ENCODE data around the gene USP9Y.

USP9Y gene

DNA sequence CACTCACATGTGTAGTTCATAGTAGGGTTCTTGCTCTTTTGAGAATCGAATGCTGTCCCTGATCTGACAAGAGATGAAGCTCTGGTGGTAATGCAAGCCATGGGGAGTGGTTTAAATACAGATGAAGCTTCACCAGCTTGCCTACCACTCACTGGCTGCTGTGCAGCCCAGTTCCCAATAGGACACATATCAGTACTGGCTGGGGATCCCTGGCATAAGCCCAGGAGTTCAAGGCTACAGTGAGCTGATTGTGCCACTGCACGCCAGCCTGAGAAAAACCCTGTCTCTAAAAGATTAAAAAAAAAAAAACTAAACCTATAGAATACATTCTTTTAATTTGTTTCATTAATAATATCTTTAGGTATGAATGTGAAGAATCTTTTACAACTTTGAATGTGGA lies 136.5 kb downstream of the USP9Y start:
- H3K36me3 Mint-ChIP-seq (ENCODE audit: low read depth): peaks cover 7% of the 10 kb centered on the region
- no peak overlapping the region for H3K27ac Mint-ChIP-seq
- no peak overlapping the region for H3K4me3 Mint-ChIP-seq
- H3K27me3 Mint-ChIP-seq (ENCODE audit: low read depth): no peaks in the 10 kb centered on the region
- H3K4me1 Mint-ChIP-seq (ENCODE audit: low read depth): no peaks in the 10 kb centered on the region
- no peaks in the 10 kb centered on the region for H3K9me3 Mint-ChIP-seq

DNA sequence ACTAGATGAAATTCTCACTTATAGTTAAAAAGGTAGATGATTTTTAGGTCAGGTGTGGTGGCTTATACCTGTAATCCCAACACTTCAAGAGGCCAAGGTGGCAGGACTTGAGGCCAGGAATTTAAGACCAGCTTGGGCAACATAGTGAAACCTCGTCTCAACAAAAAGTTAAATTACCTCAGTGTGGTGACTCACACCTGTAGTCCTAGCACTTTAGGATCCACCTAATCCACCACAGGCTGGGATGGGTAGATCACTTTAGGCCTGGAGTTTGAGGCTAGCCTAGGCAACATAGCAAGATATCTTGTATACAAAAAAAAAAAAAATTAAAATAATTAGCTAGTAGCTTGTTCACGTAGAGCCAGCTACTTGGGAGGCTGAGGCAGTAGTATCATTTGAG lies 140.3 kb downstream of the USP9Y start:
- Mint-ChIP-seq H3K27ac (no peak overlapping the region), H3K27me3 (ENCODE audit: low read depth) (no peaks in the 10 kb centered on the region), H3K9me3 (no peaks in the 10 kb centered on the region), H3K4me3 (no peak overlapping the region), H3K4me1 (ENCODE audit: low read depth) (no peaks in the 10 kb centered on the region), H3K36me3 (ENCODE audit: low read depth) (peaks cover 4% of the 10 kb centered on the region)

- peaks cover 20% of the 10 kb centered on the region for H3K36me3 Mint-ChIP-seq (ENCODE audit: low read depth)
- H3K27ac Mint-ChIP-seq: no peak overlapping the region
- H3K9me3 Mint-ChIP-seq: no peaks in the 10 kb centered on the region
- no peaks in the 10 kb centered on the region for H3K27me3 Mint-ChIP-seq (ENCODE audit: low read depth)
- no peak overlapping the region for H3K4me3 Mint-ChIP-seq
- no peaks in the 10 kb centered on the region for H3K4me1 Mint-ChIP-seq (ENCODE audit: low read depth)
These were observed 145.8 kb downstream of the USP9Y start for GRCh38 chrY:12846793-12847192.

DNA sequence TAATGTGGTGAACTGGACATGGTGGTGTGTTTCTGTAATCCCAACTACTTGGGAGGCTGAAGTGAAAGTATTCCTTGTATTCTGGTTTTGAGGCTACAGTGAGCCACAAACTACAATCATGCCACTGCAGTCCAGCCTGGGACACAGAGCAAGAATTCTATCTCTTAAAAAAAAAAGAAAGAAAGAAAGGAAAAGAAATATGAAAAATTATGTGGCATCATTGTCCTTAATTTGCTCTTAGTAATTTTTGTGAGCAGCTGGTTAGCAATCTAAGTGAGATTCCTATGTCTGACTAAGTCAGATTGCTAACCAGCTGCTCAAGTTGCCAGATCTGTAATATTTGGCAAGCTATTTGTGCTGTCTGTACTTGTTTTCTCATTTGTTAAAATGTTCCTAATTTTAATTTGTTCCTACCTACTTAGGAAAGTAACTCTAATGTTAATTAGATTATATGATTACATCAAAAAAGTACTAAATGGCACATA lies 154.8 kb downstream of the USP9Y start:
- Mint-ChIP-seq H3K9me3 (no peaks in the 10 kb centered on the region), H3K4me3 (no peak overlapping the region), H3K36me3 (ENCODE audit: low read depth) (peaks cover 13% of the 10 kb centered on the region), H3K27ac (no peak overlapping the region), H3K4me1 (ENCODE audit: low read depth) (no peaks in the 10 kb centered on the region), H3K27me3 (ENCODE audit: low read depth) (no peaks in the 10 kb centered on the region)

DNA sequence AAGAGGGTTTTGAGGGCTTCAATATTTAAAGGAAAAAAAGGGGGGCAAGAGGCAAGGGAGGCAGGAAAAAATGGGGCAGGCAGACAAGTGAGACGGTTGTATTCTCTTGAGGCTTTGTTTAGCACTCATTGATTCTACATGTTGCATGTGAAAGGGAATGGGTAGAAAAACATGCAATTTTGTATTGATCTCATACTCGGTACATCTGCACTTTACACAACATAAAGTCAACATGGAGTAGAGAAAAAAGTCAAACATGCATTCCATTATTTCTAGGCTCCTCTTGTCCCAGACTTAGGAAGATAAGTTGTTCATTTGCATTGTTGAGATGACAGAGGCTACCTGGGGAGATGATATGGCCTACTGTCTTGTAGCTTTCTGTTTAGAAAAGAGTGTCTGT lies 166.9 kb downstream of the USP9Y start:
- Mint-ChIP-seq H3K4me3 (no peak overlapping the region), H3K9me3 (no peaks in the 10 kb centered on the region), H3K27ac (no peak overlapping the region), H3K36me3 (ENCODE audit: low read depth) (peaks cover 2% of the 10 kb centered on the region), H3K4me1 (ENCODE audit: low read depth) (no peaks in the 10 kb centered on the region), H3K27me3 (ENCODE audit: low read depth) (no peaks in the 10 kb centered on the region)

- H3K36me3 Mint-ChIP-seq (ENCODE audit: low read depth): no peaks in the 10 kb centered on the region
- H3K4me3 Mint-ChIP-seq: no peak overlapping the region
- H3K4me1 Mint-ChIP-seq (ENCODE audit: low read depth): no peaks in the 10 kb centered on the region
- H3K9me3 Mint-ChIP-seq: no peaks in the 10 kb centered on the region
- peaks cover 9% of the 10 kb centered on the region for H3K27me3 Mint-ChIP-seq (ENCODE audit: low read depth)
- no peak overlapping the region for H3K27ac Mint-ChIP-seq
These were observed 195.9 kb downstream of the USP9Y start for GRCh38 chrY:12896973-12897372.

GRCh38 chrY:12898604-12899003 lies 197.6 kb downstream of the USP9Y start:
- Mint-ChIP-seq H3K4me3 (no peak overlapping the region), H3K9me3 (no peaks in the 10 kb centered on the region), H3K27me3 (ENCODE audit: low read depth) (peaks cover 9% of the 10 kb centered on the region), H3K36me3 (ENCODE audit: low read depth) (no peaks in the 10 kb centered on the region), H3K27ac (no peak overlapping the region), H3K4me1 (ENCODE audit: low read depth) (no peaks in the 10 kb centered on the region)

- peaks cover 13% of the 10 kb centered on the region for H3K36me3 Mint-ChIP-seq (ENCODE audit: low read depth)
- peak within 1 kb of the TSS; percentile 100 for H3K27ac Mint-ChIP-seq
- H3K4me1 Mint-ChIP-seq (ENCODE audit: low read depth): peaks cover 17% of the 10 kb centered on the region
- H3K9me3 Mint-ChIP-seq: no peaks in the 10 kb centered on the region
- H3K27me3 Mint-ChIP-seq (ENCODE audit: low read depth): no peaks in the 10 kb centered on the region
- peak within 1 kb of the TSS; percentile 97 for H3K4me3 Mint-ChIP-seq
These were observed 203.8 kb downstream of the USP9Y start, which contains the start of gene DDX3Y for GRCh38 chrY:12904618-12905516. Gene DDX3Y, plus strand, starts transcription at chrY:12904868. Its CDS starts 69 bp downstream, at chrY:12904937.

- Mint-ChIP-seq H3K36me3 (ENCODE audit: low read depth) (peaks cover 16% of the 10 kb centered on the region), H3K27ac (peak overlapping the region; percentile 100), H3K27me3 (ENCODE audit: low read depth) (no peaks in the 10 kb centered on the region), H3K9me3 (no peaks in the 10 kb centered on the region), H3K4me1 (ENCODE audit: low read depth) (peaks cover 22% of the 10 kb centered on the region), H3K4me3 (peak overlapping the region; percentile 97)
These were observed 204.5 kb downstream of the USP9Y start for GRCh38 chrY:12905517-12905872.

GRCh38 chrY:12905895-12906294 lies 204.9 kb downstream of the USP9Y start:
- Mint-ChIP-seq H3K27ac (peak overlapping the region; percentile 100), H3K9me3 (no peaks in the 10 kb centered on the region), H3K4me1 (ENCODE audit: low read depth) (peaks cover 22% of the 10 kb centered on the region), H3K4me3 (peak overlapping the region; percentile 97), H3K27me3 (ENCODE audit: low read depth) (no peaks in the 10 kb centered on the region), H3K36me3 (ENCODE audit: low read depth) (peaks cover 16% of the 10 kb centered on the region)
